H54 (cell line): ENCODE data around the gene HERPUD1.
"Not testable (repeated sequence)": the region's sequence is repeated elsewhere in the genome, so short reads cannot be mapped to it uniquely, and the experiment has no call there.

Experiments
- DNase-seq: peaks from one replicate; pipeline ENCODE4 v3.0.0; 2011; ENCODE audit warnings: low spot score, mixed read lengths; ENCODE audit not compliant: insufficient read length
- FAIRE-seq: peaks from 3 replicates; lab custom pipeline; 2011; peaks lifted over from hg19 to GRCh38; lab: Jason Lieb, UNC
- POLR2A ChIP-seq: IDR thresholded peaks from 2 replicates; pipeline ENCODE4 v1.6.1; 2011; ENCODE audit warnings: low read depth, mild to moderate bottlenecking, low read length

HERPUD1 gene

GRCh38 chr16:56916571-56917403 is 15.2 kb upstream of the HERPUD1 start:
- no peak for TF ChIP-seq POLR2A
- no peak for FAIRE-seq
- no peak for DNase-seq

GRCh38 chr16:56918467-56919012 is 13.4 kb upstream of the HERPUD1 start:
- TF ChIP-seq POLR2A = no peak
- DNase-seq (no peak), FAIRE-seq (no peak)

GRCh38 chr16:56919099-56919800 is 12.7 kb upstream of the HERPUD1 start:
- no peak for FAIRE-seq
- no peak for DNase-seq
- no peak for TF ChIP-seq POLR2A

- DNase-seq (no peak), FAIRE-seq (no peak)
- TF ChIP-seq POLR2A = no peak
These were observed 10.4 kb upstream of the HERPUD1 start for GRCh38 chr16:56921571-56921970.

- no peak for DNase-seq
- TF ChIP-seq POLR2A = no peak
- no peak for FAIRE-seq
These were observed 8.4 kb upstream of the HERPUD1 start for GRCh38 chr16:56923481-56924091.

- TF ChIP-seq POLR2A = no peak
- DNase-seq (no peak), FAIRE-seq (no peak)
These were observed 4.5 kb upstream of the HERPUD1 start for GRCh38 chr16:56927471-56927870.

GRCh38 chr16:56929639-56930038 is 2.3 kb upstream of the HERPUD1 start:
- TF ChIP-seq POLR2A = no peak
- DNase-seq (no peak), FAIRE-seq (no peak)

- no peak for FAIRE-seq
- DNase-seq = no peak
- no peak for TF ChIP-seq POLR2A
These were observed 1.3 kb upstream of the HERPUD1 start for GRCh38 chr16:56930486-56931270.

- FAIRE-seq = no peak
- no peak for DNase-seq
- TF ChIP-seq POLR2A = no peak
These were observed 561 bp upstream of the HERPUD1 start for GRCh38 chr16:56931271-56931891.

GRCh38 chr16:56932721-56933619 is 1.0 kb downstream of the HERPUD1 start:
- TF ChIP-seq POLR2A = 0 out of 2 replicates have a peak, but pooled peaks have one; percentile 15
- FAIRE-seq = peak; percentile 20
- DNase-seq = peak; percentile 48

GRCh38 chr16:56933828-56934598 is 2.1 kb downstream of the HERPUD1 start:
- FAIRE-seq (no peak), DNase-seq (no peak)

GRCh38 chr16:56934599-56935145 is 2.7 kb downstream of the HERPUD1 start:
- DNase-seq, FAIRE-seq: not testable (repeated sequence)

More at GRCh38 chr16:56933828-56934598, 2.1 kb downstream of the HERPUD1 start:
- TF ChIP-seq POLR2A = no peak
